ENCODE measurements around the gene ZNF598.

GRCh38 chr16:2057438-2057837 lies 47.8 kb upstream of the ZNF598 start:
- TF ChIP-seq POLR2A (IDR thresholded peaks at IDR 0.05; ENCODE audit: low read length): no peak
- no peak for TF ChIP-seq GATA1 (IDR thresholded peaks at IDR 0.05; ENCODE audit: low read depth, low read length)

Measured in erythroblast (primary cell).